Measurements from ENCODE around the gene PHF23.
"Not testable (repeated sequence)": the region's sequence is repeated elsewhere in the genome, so short reads cannot be mapped to it uniquely, and the experiment has no call there.

- TF ChIP-seq EP300 (IDR thresholded peaks at IDR 0.05) = not testable (repeated sequence)
- TF ChIP-seq, protein P1, sequence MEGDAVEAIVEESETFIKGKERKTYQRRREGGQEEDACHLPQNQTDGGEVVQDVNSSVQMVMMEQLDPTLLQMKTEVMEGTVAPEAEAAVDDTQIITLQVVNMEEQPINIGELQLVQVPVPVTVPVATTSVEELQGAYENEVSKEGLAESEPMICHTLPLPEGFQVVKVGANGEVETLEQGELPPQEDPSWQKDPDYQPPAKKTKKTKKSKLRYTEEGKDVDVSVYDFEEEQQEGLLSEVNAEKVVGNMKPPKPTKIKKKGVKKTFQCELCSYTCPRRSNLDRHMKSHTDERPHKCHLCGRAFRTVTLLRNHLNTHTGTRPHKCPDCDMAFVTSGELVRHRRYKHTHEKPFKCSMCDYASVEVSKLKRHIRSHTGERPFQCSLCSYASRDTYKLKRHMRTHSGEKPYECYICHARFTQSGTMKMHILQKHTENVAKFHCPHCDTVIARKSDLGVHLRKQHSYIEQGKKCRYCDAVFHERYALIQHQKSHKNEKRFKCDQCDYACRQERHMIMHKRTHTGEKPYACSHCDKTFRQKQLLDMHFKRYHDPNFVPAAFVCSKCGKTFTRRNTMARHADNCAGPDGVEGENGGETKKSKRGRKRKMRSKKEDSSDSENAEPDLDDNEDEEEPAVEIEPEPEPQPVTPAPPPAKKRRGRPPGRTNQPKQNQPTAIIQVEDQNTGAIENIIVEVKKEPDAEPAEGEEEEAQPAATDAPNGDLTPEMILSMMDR (IDR thresholded peaks at IDR 0.05) = not testable (repeated sequence)
Observed at GRCh38 chr17:7243838-7244237, 4.6 kb upstream of the PHF23 start.

All from ovary (tissue), 3 donors.